Mesothelial cell of epicardium (in vitro differentiated cells): ENCODE data around the gene GRIP1. TPM values are rescaled to one million over a fixed set of nuclear protein-coding genes. Genes with fewer than 3 reads are reported as not detected.
A peak's percentile ranks its signal among the peaks of the same experiment; 100 is the strongest.
"Not testable (repeated sequence)": the region's sequence is repeated elsewhere in the genome, so short reads cannot be mapped to it uniquely, and the experiment has no call there.

ENCODE experiments used
- DNase-seq, 2 experiments: peaks; one replicate each; pipeline ENCODE4 v3.0.0; 2021; ENCODE audit warnings: low spot score in 2 of 2; ENCODE audit not compliant: unreplicated experiment in 2 of 2
- H3K27ac Mint-ChIP-seq: 2 replicates; pipeline ENCODE4 v1.8.0; 2021; ENCODE audit warnings: mixed read lengths
- H3K27me3 Mint-ChIP-seq: 2 replicates; pipeline ENCODE4 v1.8.0; 2021; ENCODE audit warnings: low read depth, mixed read lengths
- H3K36me3 Mint-ChIP-seq: 2 replicates; pipeline ENCODE4 v1.8.0; 2021; ENCODE audit warnings: mixed read lengths
- H3K4me1 Mint-ChIP-seq: 2 replicates; pipeline ENCODE4 v1.8.0; 2021; ENCODE audit warnings: mixed read lengths
- H3K4me3 Mint-ChIP-seq: 2 replicates; pipeline ENCODE4 v1.8.0; 2021; ENCODE audit warnings: mild to moderate bottlenecking, moderate library complexity, mixed read lengths
- H3K9me3 Mint-ChIP-seq: 2 replicates; pipeline ENCODE4 v1.8.0; 2021; ENCODE audit warnings: mixed read lengths
- total RNA-seq: library from RNA; stranded (reverse); gene quantifications from 3 replicates; pipeline ENCODE4 v1.2.1, GENCODE V29; 2021
- TF ChIP-seq, protein P1 (sequence below): fragments of 200-600 bp; sonication (generic); IDR thresholded peaks from one replicate; pipeline ENCODE4 v1.5.0; 2021; ENCODE audit warnings: antibody characterized with exemption; ENCODE audit not compliant: unreplicated experiment

The GRIP1 gene
- total RNA-seq, 1 donor from 2014 or later, result 89.3 TPM

DNA sequence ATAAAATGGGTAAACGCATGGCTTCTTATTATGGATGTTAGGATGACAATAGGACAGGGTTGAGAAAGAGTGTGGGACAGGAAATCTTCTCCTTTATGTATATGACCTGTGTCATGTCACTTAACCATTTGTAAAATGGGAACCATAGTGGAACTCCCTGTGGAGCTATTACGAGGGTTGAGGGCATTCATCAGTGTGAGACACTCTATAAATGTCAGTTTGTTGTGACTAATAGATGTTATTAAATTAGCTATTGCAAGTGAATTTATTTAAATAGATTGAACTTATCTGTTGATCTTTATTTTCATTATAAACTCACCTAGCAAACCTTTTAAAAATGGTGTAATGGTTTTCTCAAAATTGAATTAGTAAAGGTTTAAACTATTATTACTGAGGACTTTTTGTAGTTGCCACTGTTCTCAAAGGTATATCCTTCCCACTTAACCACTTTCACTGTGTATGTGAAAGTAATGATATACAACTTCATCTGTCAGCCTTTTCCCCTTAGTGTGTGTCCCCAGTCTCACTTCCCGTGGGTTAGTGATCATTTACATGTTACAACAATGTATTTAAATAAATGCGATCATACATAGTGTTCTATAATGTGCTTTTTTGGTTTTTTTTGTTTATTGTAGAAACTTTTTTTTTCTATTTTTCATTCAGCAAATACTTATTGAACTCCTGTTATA is 359.5 kb downstream of the GRIP1 start:
- H3K4me3 Mint-ChIP-seq, result no peak overlapping the region
- H3K9me3 Mint-ChIP-seq, result no peaks in the 10 kb centered on the region
- DNase-seq, result no peak
- TF ChIP-seq, protein P1, sequence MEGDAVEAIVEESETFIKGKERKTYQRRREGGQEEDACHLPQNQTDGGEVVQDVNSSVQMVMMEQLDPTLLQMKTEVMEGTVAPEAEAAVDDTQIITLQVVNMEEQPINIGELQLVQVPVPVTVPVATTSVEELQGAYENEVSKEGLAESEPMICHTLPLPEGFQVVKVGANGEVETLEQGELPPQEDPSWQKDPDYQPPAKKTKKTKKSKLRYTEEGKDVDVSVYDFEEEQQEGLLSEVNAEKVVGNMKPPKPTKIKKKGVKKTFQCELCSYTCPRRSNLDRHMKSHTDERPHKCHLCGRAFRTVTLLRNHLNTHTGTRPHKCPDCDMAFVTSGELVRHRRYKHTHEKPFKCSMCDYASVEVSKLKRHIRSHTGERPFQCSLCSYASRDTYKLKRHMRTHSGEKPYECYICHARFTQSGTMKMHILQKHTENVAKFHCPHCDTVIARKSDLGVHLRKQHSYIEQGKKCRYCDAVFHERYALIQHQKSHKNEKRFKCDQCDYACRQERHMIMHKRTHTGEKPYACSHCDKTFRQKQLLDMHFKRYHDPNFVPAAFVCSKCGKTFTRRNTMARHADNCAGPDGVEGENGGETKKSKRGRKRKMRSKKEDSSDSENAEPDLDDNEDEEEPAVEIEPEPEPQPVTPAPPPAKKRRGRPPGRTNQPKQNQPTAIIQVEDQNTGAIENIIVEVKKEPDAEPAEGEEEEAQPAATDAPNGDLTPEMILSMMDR, result no peak
- H3K27me3 Mint-ChIP-seq, result no peaks in the 10 kb centered on the region
- peaks cover 4% of the 10 kb centered on the region for H3K4me1 Mint-ChIP-seq
- H3K36me3 Mint-ChIP-seq, result peaks cover 34% of the 10 kb centered on the region
- no peak overlapping the region for H3K27ac Mint-ChIP-seq

DNA sequence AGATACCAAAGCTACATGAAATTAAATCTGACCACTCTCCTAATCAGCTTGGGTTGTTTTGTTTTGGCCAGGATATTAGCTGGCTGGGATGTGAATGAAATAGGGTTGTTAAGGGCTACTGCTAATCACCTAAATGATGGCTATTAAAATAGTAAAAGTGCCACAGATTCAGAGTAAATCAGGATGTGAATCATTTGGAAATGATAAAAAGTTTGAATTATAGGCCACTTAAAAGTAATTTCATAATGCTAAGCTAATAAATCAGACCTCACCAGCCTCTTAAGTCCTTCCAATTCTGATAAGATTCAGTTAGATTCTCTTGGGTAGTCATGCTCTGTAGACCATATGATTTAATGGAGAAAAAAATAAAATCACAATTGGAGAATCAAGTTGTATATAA is 364.6 kb downstream of the GRIP1 start:
- no peaks in the 10 kb centered on the region for H3K27me3 Mint-ChIP-seq
- DNase-seq, result no peak
- H3K4me3 Mint-ChIP-seq, result no peak overlapping the region
- no peaks in the 10 kb centered on the region for H3K9me3 Mint-ChIP-seq
- H3K4me1 Mint-ChIP-seq, result peaks cover 20% of the 10 kb centered on the region
- H3K36me3 Mint-ChIP-seq, result peaks cover 39% of the 10 kb centered on the region
- TF ChIP-seq, protein P1, result no peak
- no peak overlapping the region for H3K27ac Mint-ChIP-seq

DNA sequence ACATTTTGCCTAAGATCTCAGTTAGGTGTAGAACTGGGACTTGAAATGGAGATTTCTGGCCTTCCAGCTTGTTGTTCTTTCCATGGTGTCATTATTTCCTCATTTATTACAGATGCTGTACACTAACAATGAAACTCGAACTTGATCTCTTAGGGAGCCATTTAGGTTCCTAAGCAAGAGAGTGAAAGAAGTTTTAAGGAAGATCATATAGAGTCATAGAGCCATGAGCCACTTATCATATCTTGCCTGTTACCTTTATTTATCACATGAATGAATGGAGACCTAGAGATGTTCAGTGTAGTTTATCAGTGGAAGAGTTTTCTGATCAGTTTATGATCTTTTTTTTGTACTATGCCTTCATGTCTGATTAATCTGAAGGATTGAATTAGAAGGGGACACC is 366.7 kb downstream of the GRIP1 start:
- H3K36me3 Mint-ChIP-seq, result peaks cover 38% of the 10 kb centered on the region
- no peak overlapping the region for H3K27ac Mint-ChIP-seq
- TF ChIP-seq, protein P1, result no peak
- no peak for DNase-seq
- no peaks in the 10 kb centered on the region for H3K27me3 Mint-ChIP-seq
- peaks cover 20% of the 10 kb centered on the region for H3K4me1 Mint-ChIP-seq
- no peaks in the 10 kb centered on the region for H3K9me3 Mint-ChIP-seq
- no peak overlapping the region for H3K4me3 Mint-ChIP-seq

DNA sequence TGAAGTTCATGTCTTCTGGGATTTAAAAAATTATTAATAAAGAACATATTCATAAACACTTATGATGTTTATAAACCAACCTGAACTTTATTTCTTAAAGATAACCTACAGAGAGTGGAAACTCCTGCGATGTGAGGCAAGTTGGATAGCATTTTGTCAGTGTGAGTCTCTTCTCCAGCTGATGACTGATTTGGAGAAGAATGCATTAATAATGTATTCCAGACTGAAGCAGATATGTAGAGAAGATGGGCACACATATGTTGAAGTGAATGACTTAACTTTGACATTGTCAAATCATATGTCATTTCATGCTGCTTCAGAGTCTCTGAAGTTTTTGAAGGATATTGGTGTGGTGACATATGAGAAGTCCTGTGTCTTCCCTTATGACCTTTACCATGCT is 369.3 kb downstream of the GRIP1 start:
- DNase-seq, result no peak
- Mint-ChIP-seq H3K36me3 (peaks cover 41% of the 10 kb centered on the region), H3K4me3 (no peak overlapping the region), H3K27me3 (no peaks in the 10 kb centered on the region), H3K27ac (no peak overlapping the region), H3K4me1 (peaks cover 22% of the 10 kb centered on the region), H3K9me3 (no peaks in the 10 kb centered on the region)
- TF ChIP-seq, protein P1, result no peak

DNA sequence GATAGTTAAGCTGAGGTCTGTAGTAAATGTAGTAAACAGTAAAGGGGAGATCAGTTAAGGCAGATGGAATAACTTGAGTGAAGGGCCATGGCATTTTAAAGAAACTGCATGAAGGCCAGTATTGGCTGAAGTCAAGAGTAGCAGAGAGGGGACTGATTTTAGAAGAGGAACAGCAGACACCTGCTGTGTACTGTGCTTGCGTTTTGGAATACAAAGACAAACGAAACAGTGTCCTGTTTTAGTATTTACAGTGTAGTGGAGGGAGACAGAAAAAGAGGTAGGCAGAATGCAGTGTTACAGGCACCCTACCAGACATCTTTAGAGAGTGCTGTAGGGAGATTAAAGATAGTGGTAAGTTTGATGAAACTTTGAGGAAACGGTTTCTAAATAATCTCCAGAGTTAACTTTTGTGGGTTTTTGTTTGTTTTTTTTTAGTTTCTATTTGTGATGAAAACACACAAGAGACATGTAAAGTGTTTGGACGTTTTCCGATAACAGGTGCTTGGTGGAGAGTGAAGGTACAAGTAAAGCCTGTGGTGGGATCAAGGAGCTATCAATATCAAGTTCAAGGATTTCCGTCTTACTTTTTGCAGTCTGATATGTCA is 374.5 kb downstream of the GRIP1 start:
- no peak overlapping the region for H3K27ac Mint-ChIP-seq
- TF ChIP-seq, protein P1, result no peak
- DNase-seq, result no peak
- no peaks in the 10 kb centered on the region for H3K9me3 Mint-ChIP-seq
- peaks cover 27% of the 10 kb centered on the region for H3K4me1 Mint-ChIP-seq
- peaks cover 20% of the 10 kb centered on the region for H3K27me3 Mint-ChIP-seq
- H3K4me3 Mint-ChIP-seq, result peak overlapping the region; percentile 97
- H3K36me3 Mint-ChIP-seq, result peaks cover 15% of the 10 kb centered on the region

DNA sequence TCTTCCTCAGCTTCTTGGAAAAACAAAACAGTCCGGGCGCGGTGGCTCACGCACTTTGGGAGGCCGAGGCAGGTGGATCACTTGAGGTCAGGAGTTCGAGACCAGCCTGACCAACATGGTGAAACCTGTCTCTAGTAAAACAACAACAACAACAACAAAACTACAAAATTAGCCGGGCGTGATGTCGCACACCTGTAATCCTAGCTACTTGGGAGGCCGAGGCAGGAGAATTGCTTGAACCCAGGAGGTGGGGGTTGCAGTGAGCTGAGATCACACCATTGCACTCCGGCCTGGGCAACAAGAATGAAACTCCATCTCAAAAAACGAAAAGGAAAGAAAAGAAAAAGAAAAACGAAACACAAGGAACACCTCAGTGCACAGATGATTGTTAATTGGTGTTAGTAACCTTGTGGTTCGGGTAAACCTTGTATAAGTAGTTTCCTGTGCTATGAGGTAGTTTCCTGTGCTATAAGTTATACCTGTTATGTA is 375.5 kb downstream of the GRIP1 start:
- Mint-ChIP-seq H3K4me3 (peak overlapping the region; percentile 97), H3K27ac (peak overlapping the region; percentile 66), H3K4me1 (peaks cover 27% of the 10 kb centered on the region), H3K27me3 (peaks cover 24% of the 10 kb centered on the region)
- not testable (repeated sequence) for H3K9me3 Mint-ChIP-seq, H3K36me3 Mint-ChIP-seq, DNase-seq
